AG04450 (cell line): Measurements from ENCODE around the gene METTL27. TPM values are rescaled to one million over a fixed set of nuclear protein-coding genes. Genes with fewer than 3 reads are reported as not detected.

Experiments used
- CTCF ChIA-PET: fragments of 300-600, 350-600 bp; formaldehyde crosslinking; extraction: SDS; loops from one replicate; lab custom pipeline; 2022; ENCODE audit warnings: antibody characterized with exemption, inconsistent platforms; lab: Charles Lee
- POLR2A ChIA-PET: fragments of 350-600 bp; formaldehyde crosslinking; extraction: SDS; loops from one replicate; lab custom pipeline; 2021; ENCODE audit warnings: antibody characterized with exemption, inconsistent platforms; lab: Yijun Ruan, JAX
- DNase-seq: peaks from one replicate; pipeline ENCODE4 v3.0.0-alpha.2; 2011; ENCODE audit warnings: low read depth, low spot score
- H3K27ac ChIP-seq: one replicate; pipeline ENCODE4 v1.5.1; 2012; ENCODE audit warnings: low read depth, low read length, control low read depth
- H3K27me3 ChIP-seq: one replicate; pipeline ENCODE4 v1.6.0; 2012; ENCODE audit warnings: low read length; ENCODE audit not compliant: control insufficient read depth, insufficient read depth
- H3K4me3 ChIP-seq: 2 replicates; pipeline ENCODE4 v1.5.1; 2011; ENCODE audit warnings: mild to moderate bottlenecking, low read depth, low read length, control low read depth
- H3K9me3 ChIP-seq: 2 replicates; pipeline ENCODE4 v1.5.1; 2012; ENCODE audit warnings: low read length; ENCODE audit not compliant: control insufficient read depth, insufficient read depth
- CTCF ChIP-seq: IDR thresholded peaks from 2 replicates; pipeline ENCODE4 v1.5.1; 2011; ENCODE audit warnings: low read depth, low read length, control low read depth, inconsistent platforms
- polyA plus RNA-seq: library from polyadenylated mRNA; depleted of rRNA; stranded (reverse); fragments of >200 nt; gene quantifications from 2 replicates; pipeline ENCODE4 v1.2.3, GENCODE V29; 2011

The METTL27 gene
- polyA plus RNA-seq, 1 experiment, result 2.6 TPM

GRCh38 chr7:73876361-73876760 lies 34.0 kb upstream of the METTL27 start:
- no peak overlapping the region for H3K27ac ChIP-seq
- no peak for TF ChIP-seq CTCF
- POLR2A ChIA-PET, result no interaction called here
- no peaks in the 10 kb centered on the region; the same call in 1 of the 2 replicates for H3K9me3 ChIP-seq
- DNase-seq, result no peak
- H3K4me3 ChIP-seq, result no peak overlapping the region
- CTCF ChIA-PET, result no interaction called here
- peaks cover 3% of the 10 kb centered on the region for H3K27me3 ChIP-seq

GRCh38 chr7:73872056-73872908 lies 30.0 kb upstream of the METTL27 start:
- POLR2A ChIA-PET, result no interaction called here
- no peaks in the 10 kb centered on the region; the same call in 1 of the 2 replicates for H3K9me3 ChIP-seq
- CTCF ChIA-PET, result interaction anchor here (0.7 to 1.7 kb wide), 2 partner anchors 154 to 161 kb away, joined by 3 to 5 read pairs; no protein-coding TSS in a partner anchor
- no peak for TF ChIP-seq CTCF
- no peak for DNase-seq
- H3K27ac ChIP-seq, result no peak overlapping the region
- no peaks in the 10 kb centered on the region for H3K27me3 ChIP-seq
- no peak overlapping the region for H3K4me3 ChIP-seq

GRCh38 chr7:73871163-73872011 lies 29.1 kb upstream of the METTL27 start:
- no peak for DNase-seq
- no peak overlapping the region for H3K27ac ChIP-seq
- no peaks in the 10 kb centered on the region for H3K27me3 ChIP-seq
- no peak overlapping the region for H3K4me3 ChIP-seq
- CTCF ChIA-PET, result no interaction called here
- H3K9me3 ChIP-seq, result no peaks in the 10 kb centered on the region; the same call in 1 of the 2 replicates
- POLR2A ChIA-PET, result no interaction called here
- TF ChIP-seq CTCF, result no peak

- POLR2A ChIA-PET, result no interaction called here
- Histone ChIP-seq H3K4me3 (no peak overlapping the region), H3K27me3 (no peaks in the 10 kb centered on the region), H3K9me3 (no peaks in the 10 kb centered on the region; the same call in 1 of the 2 replicates), H3K27ac (no peak overlapping the region)
- CTCF ChIA-PET, result interaction anchor here (0.5 to 2.4 kb wide), 2 partner anchors 157 to 333 kb away, joined by 7 read pairs; no protein-coding TSS in a partner anchor
- no peak for DNase-seq
- TF ChIP-seq CTCF, result no peak
Observed at GRCh38 chr7:73870041-73870492, 27.8 kb upstream of the METTL27 start.
